ENCODE measurements around the gene JARID2.

JARID2 gene

GRCh38 chr6:15449011-15449410 is 203.1 kb downstream of the JARID2 start:
- no peak for DNase-seq

DNA sequence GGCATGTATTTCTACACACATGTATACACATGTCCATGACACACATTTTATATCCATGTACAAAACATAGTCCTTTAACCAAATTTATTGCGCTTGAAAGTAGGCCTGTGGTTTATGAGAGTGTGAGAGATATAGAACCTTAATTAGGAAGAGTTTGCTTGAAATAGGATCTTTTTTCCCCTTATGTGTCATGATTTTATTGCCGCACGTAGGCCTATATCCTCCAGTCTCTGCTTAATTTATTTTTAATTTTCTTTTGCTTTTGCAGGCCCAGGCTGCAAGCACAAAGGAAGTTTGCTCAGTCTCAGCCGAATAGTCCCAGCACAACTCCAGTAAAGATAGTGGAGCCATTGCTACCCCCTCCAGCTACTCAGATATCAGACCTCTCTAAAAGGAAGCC is 205.9 kb downstream of the JARID2 start:
- no peak for DNase-seq

- DNase-seq, result no peak
Observed at GRCh38 chr6:15452182-15452941, 206.5 kb downstream of the JARID2 start.

- no peak for DNase-seq
Observed at GRCh38 chr6:15453186-15453585, 207.3 kb downstream of the JARID2 start.

GRCh38 chr6:15453622-15454021 is 207.8 kb downstream of the JARID2 start:
- no peak for DNase-seq

GRCh38 chr6:15456422-15456821 is 210.6 kb downstream of the JARID2 start:
- no peak for DNase-seq

GRCh38 chr6:15457121-15457650 is 211.3 kb downstream of the JARID2 start:
- DNase-seq, result no peak

DNA sequence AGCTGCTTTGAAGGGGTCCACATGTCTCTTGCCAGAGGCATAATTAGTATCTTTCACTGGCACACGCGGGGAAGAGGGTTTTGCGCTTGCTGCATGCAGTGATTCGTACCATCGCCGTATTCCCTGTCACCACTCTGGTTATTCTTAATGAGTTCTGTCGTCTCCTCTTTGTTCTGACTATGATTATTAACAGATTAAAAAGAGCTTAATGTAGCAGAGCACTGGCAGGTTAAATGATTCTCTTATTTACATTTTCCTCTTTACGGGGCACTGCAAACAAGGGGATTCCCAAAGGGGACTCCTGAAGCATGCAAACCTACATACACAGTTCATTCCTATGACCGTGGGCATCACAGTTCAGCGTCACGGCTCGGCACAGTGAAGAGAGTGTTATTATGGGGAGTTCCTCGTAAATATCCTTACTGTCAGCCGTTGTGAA is 212.2 kb downstream of the JARID2 start:
- DNase-seq, result no peak

DNA sequence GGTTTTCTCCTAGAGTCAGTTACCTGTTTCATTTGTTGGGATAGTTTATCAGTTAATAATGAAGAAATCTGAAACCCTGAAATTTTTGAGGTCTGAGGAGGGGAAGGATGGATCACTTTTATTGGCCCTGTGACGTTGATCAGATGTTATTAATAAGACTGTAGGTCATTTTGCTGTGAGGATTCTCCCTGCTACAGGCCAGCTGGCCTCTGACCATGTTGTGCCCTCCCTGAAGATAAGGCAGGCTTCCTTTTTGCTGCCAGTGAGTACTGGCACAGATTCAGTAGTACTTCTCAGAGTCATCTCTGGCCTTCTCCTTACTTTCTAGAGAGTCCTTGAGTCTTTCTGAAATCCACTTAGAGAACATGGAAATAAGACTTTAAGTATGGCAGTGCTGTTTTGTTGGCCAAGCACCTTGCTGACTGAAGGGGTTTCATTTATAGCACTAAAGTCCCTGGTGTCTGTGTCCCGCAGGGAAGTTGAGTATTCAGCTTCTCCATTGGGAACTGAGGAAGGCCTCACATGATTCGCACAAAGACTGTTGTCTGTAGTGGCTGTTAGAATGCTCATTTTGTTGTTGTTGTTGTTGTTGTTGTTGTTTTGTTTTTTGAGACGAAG is 214.3 kb downstream of the JARID2 start:
- DNase-seq, result no peak

- no peak for DNase-seq
Observed at GRCh38 chr6:15461127-15461944, 215.5 kb downstream of the JARID2 start.

- DNase-seq, result no peak
Observed at GRCh38 chr6:15462256-15462655, 216.4 kb downstream of the JARID2 start.

DNA sequence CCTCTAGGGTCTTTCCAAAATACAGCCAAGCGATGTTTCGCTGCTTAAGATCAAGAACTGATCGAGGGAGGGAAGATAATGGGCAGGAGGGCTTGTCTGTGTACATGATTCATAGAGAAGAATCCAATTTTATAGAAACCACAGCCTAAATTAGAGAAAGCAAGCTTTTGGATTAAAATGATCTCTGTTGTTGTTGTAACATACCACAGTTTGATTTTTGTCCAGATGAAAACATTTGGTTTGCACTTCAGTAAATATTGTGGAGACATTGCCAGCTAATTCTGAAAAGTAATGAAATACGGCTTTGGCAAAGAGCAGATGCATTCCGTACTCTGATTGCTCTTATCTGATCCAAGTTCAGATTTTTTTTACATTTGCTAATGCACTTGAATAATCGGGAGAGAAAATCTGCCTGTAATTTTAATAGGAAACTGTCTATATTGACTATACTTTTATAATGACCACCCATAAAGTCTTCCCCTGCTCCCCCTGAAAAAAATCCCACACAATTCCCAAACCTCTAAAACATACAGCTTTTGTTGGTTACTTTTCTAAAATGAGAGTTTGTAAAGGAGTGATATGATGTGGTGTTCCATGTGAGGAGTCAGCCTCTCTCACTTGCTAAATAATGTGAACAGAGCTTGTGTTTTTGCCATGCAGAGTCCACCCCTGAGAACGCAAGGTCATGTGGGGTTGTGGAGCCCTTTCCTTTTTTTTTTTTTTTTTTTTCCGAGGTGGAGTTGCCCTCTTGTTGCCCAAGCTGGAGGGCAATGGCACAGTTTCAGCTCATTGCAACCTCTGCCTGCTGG is 217.1 kb downstream of the JARID2 start:
- no peak for DNase-seq

- peak; percentile 66 for DNase-seq
Observed at GRCh38 chr6:15464211-15464725, 218.4 kb downstream of the JARID2 start.

DNA sequence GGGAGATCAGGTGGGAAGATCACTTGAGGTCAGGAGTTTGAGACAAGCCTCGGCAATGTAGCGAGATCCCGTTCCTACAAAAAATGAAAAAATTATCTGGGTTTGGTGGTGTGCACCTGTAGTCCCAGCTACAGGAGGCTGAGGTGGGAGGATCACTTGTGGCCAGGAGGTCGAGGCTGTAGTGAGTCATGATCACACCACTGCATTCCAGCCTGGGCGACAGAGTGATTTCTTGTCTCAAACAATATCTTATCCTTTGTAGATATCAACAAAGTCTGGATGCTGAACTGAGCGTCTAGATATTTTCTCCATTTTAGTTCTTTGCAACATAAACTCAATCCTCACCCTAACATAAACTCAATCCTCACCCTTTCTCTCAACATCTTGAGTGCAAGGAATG is 219.3 kb downstream of the JARID2 start:
- no peak for DNase-seq

GRCh38 chr6:15470746-15471145 is 224.9 kb downstream of the JARID2 start:
- DNase-seq, result no peak

GRCh38 chr6:15472621-15473020 is 226.8 kb downstream of the JARID2 start:
- no peak for DNase-seq

- no peak for DNase-seq
Observed at GRCh38 chr6:15473174-15473573, 227.3 kb downstream of the JARID2 start.

DNA sequence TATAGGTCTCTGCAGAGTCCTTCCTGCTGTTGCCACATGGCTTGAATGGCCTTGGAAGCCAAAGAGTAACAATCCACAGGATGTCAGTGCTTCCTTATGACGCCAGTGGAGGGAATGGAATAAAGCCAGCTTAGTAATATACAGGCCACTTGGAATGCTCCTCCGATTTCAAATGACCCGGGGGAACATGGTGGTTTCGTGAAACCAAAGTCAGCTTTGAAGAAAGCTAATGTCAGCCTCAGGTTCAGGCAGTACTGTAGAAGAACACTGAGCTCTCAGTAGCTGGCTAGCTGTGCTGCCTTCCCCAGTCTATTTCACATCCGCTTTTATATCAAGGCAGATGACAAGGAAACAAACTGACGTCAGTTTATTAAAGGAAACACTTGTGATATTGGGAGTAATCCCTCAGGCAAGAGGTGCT is 227.9 kb downstream of the JARID2 start:
- no peak for DNase-seq

GRCh38 chr6:15474196-15474595 is 228.3 kb downstream of the JARID2 start:
- DNase-seq, result no peak

DNA sequence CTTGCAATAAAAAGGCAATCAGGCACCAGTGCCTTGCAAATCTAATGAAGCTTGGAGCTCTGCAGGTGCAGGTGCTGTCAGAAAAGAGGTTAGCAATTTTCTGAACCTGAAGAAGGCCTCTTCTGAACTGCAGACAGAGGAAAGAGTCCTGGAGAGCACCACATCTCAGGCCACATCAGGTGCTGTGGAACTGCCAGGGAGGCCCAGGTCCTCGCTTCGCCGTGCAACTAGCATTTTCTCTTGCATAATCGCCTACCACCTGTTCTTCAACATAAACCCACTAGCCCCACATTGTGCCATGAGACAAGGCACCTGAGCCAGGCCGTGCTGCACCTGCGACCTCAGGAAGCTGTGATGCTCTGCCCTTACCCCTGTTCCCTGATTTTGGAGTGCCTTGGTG is 229.4 kb downstream of the JARID2 start:
- no peak for DNase-seq

- no peak for DNase-seq
Observed at GRCh38 chr6:15475872-15476271, 230.0 kb downstream of the JARID2 start.

DNA sequence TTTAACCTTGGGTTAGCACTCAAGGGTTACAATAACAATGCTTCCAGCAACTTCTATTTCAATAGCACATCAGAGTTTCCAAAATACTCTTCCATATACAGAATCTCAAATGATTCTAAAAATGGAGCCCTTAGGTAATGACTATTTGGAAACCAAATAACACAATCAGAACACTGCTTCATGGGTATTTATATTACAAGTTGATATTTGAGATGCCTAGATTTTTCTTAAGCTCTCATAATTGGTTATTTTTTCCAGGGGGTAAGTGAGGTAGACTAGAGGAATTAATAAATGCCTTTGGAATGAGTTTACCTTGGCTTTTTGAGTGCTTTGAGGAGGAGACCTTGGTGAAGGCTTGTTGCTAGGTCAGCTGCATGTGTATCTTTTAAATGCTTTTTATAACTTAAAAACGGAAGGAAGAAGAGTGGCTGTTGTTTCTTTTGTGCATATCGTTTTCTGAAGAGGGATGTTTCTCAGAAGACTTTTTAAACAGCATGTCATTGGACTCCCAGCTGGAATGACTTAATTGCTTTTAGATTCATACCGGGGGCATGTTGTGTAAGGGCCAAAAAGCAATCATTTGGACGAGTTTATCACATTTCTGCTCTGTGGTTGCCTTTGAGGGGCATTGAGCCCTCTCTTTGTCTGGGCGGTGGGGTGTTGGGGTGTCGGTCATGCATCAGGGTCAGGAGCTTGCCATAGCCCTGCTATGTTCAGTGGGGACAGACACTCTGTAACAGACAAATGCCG is 230.9 kb downstream of the JARID2 start:
- DNase-seq, result no peak

Data from RPMI8226 (cell line).